T-helper 2 cell treated with Interferon-gamma antibody and Interleukin-4, amounts not matched to agents 5 μg/mL and 100 μg/mL, for 36 hours (primary cell): Measurements from ENCODE around the gene FAM50B.

Experiments
- DNase-seq: peaks from one replicate; pipeline ENCODE4 v3.0.0; 2021; ENCODE audit warnings: low spot score
- H3K27ac Mint-ChIP-seq: one replicate; pipeline ENCODE4 v1.8.0; 2021; ENCODE audit warnings: mild to moderate bottlenecking, mixed read lengths
- H3K27me3 Mint-ChIP-seq: one replicate; pipeline ENCODE4 v1.8.0; 2021; ENCODE audit warnings: low read depth, mixed read lengths
- H3K36me3 Mint-ChIP-seq: one replicate; pipeline ENCODE4 v1.8.0; 2021; ENCODE audit warnings: low read depth, mixed read lengths
- H3K4me1 Mint-ChIP-seq: one replicate; pipeline ENCODE4 v1.8.0; 2021; ENCODE audit warnings: low read depth, mixed read lengths
- H3K4me3 Mint-ChIP-seq: one replicate; pipeline ENCODE4 v1.8.0; 2022; ENCODE audit warnings: mild to moderate bottlenecking, moderate library complexity, mixed read lengths
- H3K9me3 Mint-ChIP-seq: one replicate; pipeline ENCODE4 v1.8.0; 2021; ENCODE audit warnings: mixed read lengths

The FAM50B gene

GRCh38 chr6:3893487-3893886, 44.3 kb downstream of the FAM50B start:
- Mint-ChIP-seq H3K9me3 (no peaks in the 10 kb centered on the region), H3K4me3 (no peak overlapping the region), H3K4me1 (no peaks in the 10 kb centered on the region), H3K27me3 (peaks cover 4% of the 10 kb centered on the region), H3K36me3 (no peaks in the 10 kb centered on the region), H3K27ac (no peak overlapping the region)
- DNase-seq = no peak

- H3K4me3 Mint-ChIP-seq = no peak overlapping the region
Observed at GRCh38 chr6:3893917-3894316, 44.7 kb downstream of the FAM50B start.

GRCh38 chr6:3894590-3895311, 45.6 kb downstream of the FAM50B start:
- no peaks in the 10 kb centered on the region for H3K4me1 Mint-ChIP-seq
- peaks cover 6% of the 10 kb centered on the region for H3K27me3 Mint-ChIP-seq
- H3K36me3 Mint-ChIP-seq = no peaks in the 10 kb centered on the region
- no peaks in the 10 kb centered on the region for H3K9me3 Mint-ChIP-seq
- H3K27ac Mint-ChIP-seq = no peak overlapping the region
- DNase-seq = no peak
- no peak overlapping the region for H3K4me3 Mint-ChIP-seq

More at GRCh38 chr6:3893917-3894316, 44.7 kb downstream of the FAM50B start:
- H3K4me1 Mint-ChIP-seq = no peaks in the 10 kb centered on the region
- H3K36me3 Mint-ChIP-seq = no peaks in the 10 kb centered on the region
- no peaks in the 10 kb centered on the region for H3K9me3 Mint-ChIP-seq
- no peak for DNase-seq
- H3K27ac Mint-ChIP-seq = no peak overlapping the region
- peaks cover 4% of the 10 kb centered on the region for H3K27me3 Mint-ChIP-seq

GRCh38 chr6:3895312-3895653, 46.1 kb downstream of the FAM50B start:
- Mint-ChIP-seq H3K27me3 (peaks cover 6% of the 10 kb centered on the region), H3K27ac (no peak overlapping the region), H3K36me3 (no peaks in the 10 kb centered on the region), H3K4me3 (no peak overlapping the region), H3K4me1 (no peaks in the 10 kb centered on the region), H3K9me3 (no peaks in the 10 kb centered on the region)
- no peak for DNase-seq

- DNase-seq = no peak
- H3K4me1 Mint-ChIP-seq = no peaks in the 10 kb centered on the region
- no peaks in the 10 kb centered on the region for H3K9me3 Mint-ChIP-seq
- H3K27me3 Mint-ChIP-seq = peaks cover 6% of the 10 kb centered on the region
- H3K4me3 Mint-ChIP-seq = no peak overlapping the region
- H3K27ac Mint-ChIP-seq = no peak overlapping the region
- no peaks in the 10 kb centered on the region for H3K36me3 Mint-ChIP-seq
Observed at GRCh38 chr6:3895805-3896204, 46.6 kb downstream of the FAM50B start.

GRCh38 chr6:3898265-3898994, 49.3 kb downstream of the FAM50B start:
- H3K4me1 Mint-ChIP-seq = no peaks in the 10 kb centered on the region
- peaks cover 11% of the 10 kb centered on the region for H3K27me3 Mint-ChIP-seq
- H3K36me3 Mint-ChIP-seq = no peaks in the 10 kb centered on the region
- no peak overlapping the region for H3K4me3 Mint-ChIP-seq
- H3K9me3 Mint-ChIP-seq = no peaks in the 10 kb centered on the region
- H3K27ac Mint-ChIP-seq = no peak overlapping the region
- no peak for DNase-seq

- no peak overlapping the region for H3K27ac Mint-ChIP-seq
- no peak for DNase-seq
- H3K36me3 Mint-ChIP-seq = no peaks in the 10 kb centered on the region
- H3K4me3 Mint-ChIP-seq = no peak overlapping the region
- H3K27me3 Mint-ChIP-seq = peaks cover 12% of the 10 kb centered on the region
- no peaks in the 10 kb centered on the region for H3K9me3 Mint-ChIP-seq
- H3K4me1 Mint-ChIP-seq = no peaks in the 10 kb centered on the region
Observed at GRCh38 chr6:3899061-3899460, 49.9 kb downstream of the FAM50B start.

- Mint-ChIP-seq H3K27ac (no peak overlapping the region), H3K4me1 (no peaks in the 10 kb centered on the region), H3K36me3 (no peaks in the 10 kb centered on the region), H3K27me3 (peaks cover 14% of the 10 kb centered on the region), H3K4me3 (no peak overlapping the region), H3K9me3 (no peaks in the 10 kb centered on the region)
- DNase-seq = no peak
Observed at GRCh38 chr6:3899970-3900439, 50.8 kb downstream of the FAM50B start.
